ENCODE data around the gene GRXCR1.
A peak's percentile ranks its signal among the peaks of the same experiment; 100 is the strongest.

The GRXCR1 gene

DNA sequence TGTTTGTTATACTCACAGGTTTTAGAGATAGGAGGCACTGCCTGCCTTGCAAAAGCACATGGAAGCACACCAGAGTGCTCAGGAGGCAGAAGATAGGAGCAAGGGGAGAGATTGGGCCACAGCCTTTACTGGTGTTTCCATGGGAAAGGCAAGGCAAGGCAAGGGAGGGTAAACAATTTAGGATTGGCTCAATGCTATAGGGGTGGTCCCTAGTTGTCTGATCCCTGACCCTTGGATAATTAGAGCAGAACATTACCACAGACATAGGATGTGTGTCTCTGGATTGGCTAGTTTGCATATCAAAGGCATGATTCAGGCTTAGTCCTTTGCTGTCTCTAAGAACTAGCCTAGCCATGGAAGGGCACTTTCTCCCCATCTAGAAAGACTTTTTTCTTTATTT, 36.1 kb downstream of the GRXCR1 start:
- no peak for DNase-seq

DNA sequence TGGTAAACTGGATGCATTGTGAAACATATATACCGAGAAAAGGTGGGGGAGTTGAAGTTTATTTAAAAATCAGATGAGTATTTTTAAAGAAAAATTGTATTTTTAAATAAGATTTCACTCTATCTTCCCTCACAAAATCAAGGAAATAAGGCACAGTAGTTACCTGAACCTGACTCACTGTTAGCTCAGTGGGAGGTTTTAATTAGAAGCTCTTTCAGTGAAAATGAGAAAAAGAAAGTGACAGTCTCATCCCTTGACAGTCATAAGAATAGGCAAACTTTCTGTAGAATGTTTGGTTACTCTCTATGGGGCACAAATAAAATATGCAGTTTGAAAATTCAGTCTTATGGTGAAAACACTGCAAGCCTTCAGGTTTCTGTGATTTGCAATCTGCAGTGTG, 49.7 kb downstream of the GRXCR1 start:
- DNase-seq: no peak

- DNase-seq: no peak
These were observed 53.4 kb downstream of the GRXCR1 start for GRCh38 chr4:42945874-42946273.

- DNase-seq: no peak
These were observed 60.8 kb downstream of the GRXCR1 start for GRCh38 chr4:42953321-42953720.

DNA sequence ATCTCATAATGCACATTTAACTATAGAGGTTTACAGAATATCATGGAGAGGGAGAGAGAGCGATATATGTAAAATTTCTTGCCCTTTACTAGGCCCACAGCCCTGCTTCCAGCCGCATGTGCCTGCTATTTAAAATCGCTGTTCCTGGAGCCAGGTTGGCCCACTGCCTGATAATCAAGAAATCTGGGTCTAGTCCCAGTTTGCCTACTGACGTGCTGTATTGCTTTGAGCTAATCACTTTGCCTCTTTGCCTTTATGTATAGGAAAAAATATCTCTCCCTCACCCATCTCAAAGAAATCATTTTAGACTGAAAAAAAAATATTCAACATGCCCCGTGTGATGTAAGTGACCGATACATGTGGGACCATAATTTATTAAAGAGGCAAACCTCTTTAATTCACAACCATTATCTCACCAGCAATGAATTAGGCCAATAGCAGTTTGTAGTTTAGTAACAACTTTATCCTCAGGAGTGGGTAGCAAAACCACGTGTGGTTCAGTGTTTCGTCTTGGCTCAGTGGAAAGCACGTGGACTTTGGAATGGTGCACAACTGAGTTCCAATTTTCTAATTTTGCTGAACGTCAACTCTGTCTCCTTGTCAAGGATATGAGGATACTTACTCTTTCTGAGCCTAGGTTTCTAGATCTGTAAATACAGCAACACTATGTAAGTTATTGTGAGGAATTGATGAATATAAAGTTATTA, 62.6 kb downstream of the GRXCR1 start:
- DNase-seq: no peak

GRCh38 chr4:42955746-42956505, 63.4 kb downstream of the GRXCR1 start:
- DNase-seq: no peak

GRCh38 chr4:42965326-42965725, 72.8 kb downstream of the GRXCR1 start:
- no peak for DNase-seq

DNA sequence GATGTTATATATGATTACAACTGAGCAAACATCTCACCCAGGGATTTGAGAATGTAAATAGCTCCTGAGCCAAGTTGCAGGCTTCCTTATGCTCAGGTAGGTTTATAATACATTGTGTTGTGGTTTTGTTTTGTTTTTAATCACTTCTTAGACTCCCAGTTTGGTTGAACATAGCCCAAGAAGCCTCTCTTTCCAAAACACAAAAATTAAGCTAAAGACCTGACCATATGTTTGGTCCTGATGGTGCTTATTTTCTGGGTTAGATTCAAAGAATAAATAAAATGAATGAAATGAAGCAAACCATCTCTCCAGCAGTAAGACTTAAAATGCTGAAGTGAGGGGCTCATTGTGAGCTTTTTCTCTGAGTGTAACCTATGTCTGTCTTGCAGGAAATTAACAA, 93.5 kb downstream of the GRXCR1 start:
- no peak for DNase-seq

DNA sequence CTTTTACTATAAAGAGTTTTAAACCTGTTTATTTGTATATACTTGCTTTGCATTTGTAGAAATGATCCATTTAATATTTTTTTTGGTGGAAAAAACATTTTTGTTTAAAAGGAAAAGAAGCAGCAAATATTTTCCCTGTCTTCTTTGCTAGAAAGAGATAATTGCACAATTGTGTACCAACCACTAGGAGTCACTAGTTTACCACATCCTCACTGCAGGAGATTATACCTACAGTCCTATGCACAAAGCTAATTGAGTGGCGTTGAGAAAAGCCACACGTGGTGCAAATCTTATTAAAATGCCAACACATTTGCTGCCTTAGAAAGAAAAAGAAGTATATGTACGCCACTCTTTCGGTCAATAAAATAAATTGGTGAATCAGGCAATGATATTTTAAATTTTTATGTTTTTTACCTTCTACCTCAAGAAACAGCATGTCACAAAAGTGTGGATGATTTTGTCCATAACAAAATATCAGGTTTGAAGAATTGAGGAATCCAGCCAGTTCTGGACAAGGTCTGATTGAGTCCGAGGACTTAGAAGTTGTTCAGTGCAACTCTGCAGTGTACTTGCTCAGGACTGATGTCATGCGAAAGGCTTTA, 102.9 kb downstream of the GRXCR1 start:
- DNase-seq: peak; percentile 43 to 50

- no peak for DNase-seq
These were observed 116.3 kb downstream of the GRXCR1 start for GRCh38 chr4:43008793-43009192.

DNA sequence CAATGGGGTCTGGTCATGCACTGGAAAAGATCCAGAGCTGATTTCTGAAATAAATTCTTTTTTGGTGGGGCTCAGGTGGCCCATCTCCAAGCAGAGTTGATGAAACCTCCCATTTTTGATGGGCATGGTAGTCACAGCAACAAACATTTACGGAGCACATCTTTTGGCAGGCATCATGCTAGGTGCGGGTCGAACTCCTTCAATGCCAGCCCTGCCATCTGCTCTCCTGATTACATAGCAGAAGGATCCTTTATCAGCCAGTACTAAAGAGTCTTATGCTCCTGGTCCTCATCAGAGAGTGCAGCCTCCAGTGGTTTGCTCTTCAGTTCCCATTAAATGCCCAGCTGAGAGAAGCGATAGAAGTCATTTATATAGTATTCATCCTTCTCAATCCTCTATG, 121.7 kb downstream of the GRXCR1 start:
- no peak for DNase-seq

DNA sequence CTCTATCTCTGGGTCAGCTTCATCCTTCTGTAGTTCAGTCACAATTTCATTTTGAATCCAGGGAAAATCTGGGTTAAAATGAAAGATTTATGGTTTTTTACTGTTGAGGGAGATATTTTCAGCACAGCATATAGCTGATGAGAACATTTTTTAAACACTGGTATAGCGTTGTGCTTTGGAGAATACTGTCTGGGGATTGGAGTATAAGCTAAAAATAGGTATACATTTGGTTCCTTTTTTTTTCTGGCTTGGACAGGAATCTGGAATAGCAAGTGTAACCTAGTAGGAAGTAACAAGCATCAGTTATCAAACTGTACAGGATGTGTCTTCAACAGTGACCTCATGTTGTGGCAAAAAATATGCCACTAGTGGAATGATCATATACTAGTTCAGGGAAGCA, 149.1 kb downstream of the GRXCR1 start:
- DNase-seq: no peak

GRCh38 chr4:43047058-43047457, 154.5 kb downstream of the GRXCR1 start:
- no peak for DNase-seq

GRCh38 chr4:43048570-43048969, 156.1 kb downstream of the GRXCR1 start:
- no peak for DNase-seq

DNA sequence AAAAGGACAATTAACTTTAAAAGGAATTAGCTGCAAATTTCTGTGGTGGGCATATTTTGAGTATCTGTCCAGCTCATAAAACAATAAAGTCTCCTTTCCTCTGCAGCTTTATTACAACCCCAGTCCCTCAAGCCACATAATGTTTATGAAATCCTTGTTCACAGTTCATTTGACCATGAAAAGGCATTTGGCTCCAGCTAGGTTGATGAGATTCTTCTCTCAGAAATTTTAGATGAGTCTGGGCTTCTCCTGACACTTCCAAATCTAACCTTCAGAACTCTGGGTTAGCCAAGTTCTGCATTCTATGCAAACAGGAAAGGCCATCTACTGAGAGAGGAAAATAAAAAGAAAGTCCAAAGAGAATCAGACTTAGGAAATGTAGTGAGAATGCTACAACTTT, 156.8 kb downstream of the GRXCR1 start:
- DNase-seq: no peak

- DNase-seq: no peak
These were observed 173.9 kb downstream of the GRXCR1 start for GRCh38 chr4:43066415-43066814.

DNA sequence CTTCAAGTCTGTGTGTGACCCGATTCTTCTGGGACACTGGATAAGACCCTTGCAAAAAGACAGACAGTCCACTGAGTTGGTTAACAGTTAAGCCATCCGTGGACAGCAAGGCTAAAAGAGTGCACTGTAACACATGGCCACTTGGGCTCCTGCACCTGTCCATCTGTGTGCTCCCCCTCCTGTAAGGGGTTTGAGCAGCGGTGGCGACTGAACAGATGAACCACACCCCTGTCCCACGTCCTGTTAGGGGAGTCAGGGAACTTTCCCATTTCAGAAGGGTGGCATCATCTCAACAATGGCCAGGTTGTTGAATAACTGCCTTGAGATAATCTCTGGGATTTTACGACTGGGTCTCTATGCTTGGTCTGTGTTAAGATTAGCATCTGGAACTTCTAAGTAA, 178.6 kb downstream of the GRXCR1 start:
- no peak for DNase-seq

Data from AML-193 (cell line).